COLO668 (cell line): ENCODE results near the gene DRC7.
A peak's percentile ranks its signal among the peaks of the same experiment; 100 is the strongest.
"Not testable (repeated sequence)": the region's sequence is repeated elsewhere in the genome, so short reads cannot be mapped to it uniquely, and the experiment has no call there.

Experiments used
- DNase-seq: peaks from one replicate; lab custom pipeline; 2025; ENCODE audit not compliant: unreplicated experiment; lab: John Stamatoyannopoulos, UW

The DRC7 gene

GRCh38 chr16:57711346-57711745, 16.7 kb downstream of the DRC7 start:
- no peak for DNase-seq

- DNase-seq = no peak
These were observed 17.4 kb downstream of the DRC7 start for GRCh38 chr16:57711993-57712392.

- DNase-seq = not testable (repeated sequence)
These were observed 18.0 kb downstream of the DRC7 start for GRCh38 chr16:57712569-57712968.

GRCh38 chr16:57713596-57713995, 19.0 kb downstream of the DRC7 start:
- DNase-seq = no peak

- no peak for DNase-seq
These were observed 19.4 kb downstream of the DRC7 start for GRCh38 chr16:57714047-57714446.

GRCh38 chr16:57720142-57720575, 25.6 kb downstream of the DRC7 start:
- peak; percentile 71 for DNase-seq

GRCh38 chr16:57721356-57722209, 27.0 kb downstream of the DRC7 start:
- no peak for DNase-seq

GRCh38 chr16:57722210-57722499, 27.5 kb downstream of the DRC7 start:
- no peak for DNase-seq

- no peak for DNase-seq
These were observed 28.0 kb downstream of the DRC7 start for GRCh38 chr16:57722651-57723050.

GRCh38 chr16:57723170-57723569, 28.6 kb downstream of the DRC7 start:
- DNase-seq = no peak

GRCh38 chr16:57724531-57724930, 29.9 kb downstream of the DRC7 start:
- no peak for DNase-seq

GRCh38 chr16:57725151-57725550, 30.5 kb downstream of the DRC7 start:
- no peak for DNase-seq

- no peak for DNase-seq
These were observed 30.9 kb downstream of the DRC7 start for GRCh38 chr16:57725554-57725953.

GRCh38 chr16:57725976-57726375, 31.4 kb downstream of the DRC7 start:
- DNase-seq = no peak

GRCh38 chr16:57726433-57726947, 31.9 kb downstream of the DRC7 start:
- no peak for DNase-seq

GRCh38 chr16:57727610-57728009, 33.0 kb downstream of the DRC7 start:
- DNase-seq = no peak

GRCh38 chr16:57728336-57729181, 34.0 kb downstream of the DRC7 start:
- no peak for DNase-seq

- DNase-seq = no peak
These were observed 34.5 kb downstream of the DRC7 start for GRCh38 chr16:57729182-57729484.

GRCh38 chr16:57729852-57730251, 35.2 kb downstream of the DRC7 start:
- DNase-seq = not testable (repeated sequence)

- DNase-seq = no peak
These were observed 36.4 kb downstream of the DRC7 start for GRCh38 chr16:57730771-57731730.

GRCh38 chr16:57732037-57732436, 37.4 kb downstream of the DRC7 start:
- DNase-seq = no peak
